Measurements from ENCODE around the gene CDC123.
"Not testable (repeated sequence)": the region's sequence is repeated elsewhere in the genome, so short reads cannot be mapped to it uniquely, and the experiment has no call there.

The CDC123 gene

DNA sequence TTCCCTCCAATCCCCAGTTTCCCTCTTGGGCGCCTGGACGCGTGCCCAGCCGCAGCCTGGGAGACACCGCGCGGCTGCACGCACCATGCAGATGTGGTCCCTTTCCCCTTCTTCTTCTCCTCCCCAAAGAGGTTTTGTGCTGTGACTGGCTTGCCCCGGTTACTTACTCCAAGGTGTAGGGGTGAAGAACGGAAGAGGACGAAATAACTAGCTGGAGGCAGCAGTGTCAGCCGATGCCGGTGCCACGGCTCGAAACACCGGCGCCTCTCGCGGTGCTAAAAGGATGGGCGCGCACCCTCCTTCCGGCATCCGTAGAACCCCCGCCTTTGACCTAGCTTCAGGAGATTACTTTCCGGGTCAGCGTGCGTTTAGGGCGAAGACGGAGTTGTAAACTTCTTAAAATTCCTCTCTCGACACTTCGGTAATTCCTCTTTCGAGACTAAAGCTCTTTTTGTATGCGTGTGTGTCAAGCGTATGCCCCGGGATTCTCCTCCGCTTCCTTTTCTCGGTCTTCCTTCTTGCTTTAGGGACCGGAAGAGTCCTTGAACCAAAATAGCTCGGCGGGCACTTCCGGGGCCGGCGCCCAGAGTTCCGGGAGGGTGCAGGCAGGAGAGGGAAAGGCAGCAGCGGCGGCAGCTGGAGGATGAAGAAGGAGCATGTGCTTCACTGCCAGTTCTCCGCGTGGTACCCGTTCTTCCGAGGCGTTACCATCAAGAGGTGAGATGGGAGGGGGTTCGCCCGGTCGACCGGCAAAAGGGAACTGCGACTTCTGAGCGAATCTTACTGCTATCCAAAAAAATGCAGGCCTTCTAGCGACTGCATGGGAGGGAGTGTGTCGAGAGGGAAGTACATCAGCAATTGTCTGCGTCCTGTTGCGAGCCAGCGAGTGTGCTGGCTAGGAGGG, at the start of gene CDC123, which contains the start of gene NUDT5:
Gene CDC123 (plus strand): TSS at position 586 of the 904 bp plus-strand sequence. CDS start 58 bp downstream, at position 644.
Gene NUDT5 (minus strand): TSS at position 289 of the 904 bp plus-strand sequence. CDS start 9,600 bp downstream, outside the sequence.
- peak; percentile 91 to 93 (median 91) for DNase-seq

DNA sequence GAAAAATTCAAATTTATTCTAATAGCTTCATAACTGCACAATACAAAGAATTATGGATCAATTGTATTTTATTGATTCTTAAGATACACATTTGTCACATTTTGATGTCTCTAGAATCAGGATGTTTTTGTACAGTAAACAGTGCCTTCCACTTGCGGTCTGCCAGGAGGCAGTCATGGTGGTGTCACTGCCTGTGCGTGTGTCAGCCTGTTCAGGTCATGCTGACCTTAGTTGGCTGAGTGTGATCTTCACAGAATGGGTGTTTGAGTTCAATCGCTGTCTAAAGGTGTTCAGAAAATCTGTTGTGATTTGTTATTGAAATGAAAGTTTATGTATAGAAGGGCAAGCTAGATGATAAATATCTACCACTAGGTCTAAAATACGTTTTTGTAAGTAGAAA, 45.8 kb upstream of the CDC123 start:
- no peak for DNase-seq

DNA sequence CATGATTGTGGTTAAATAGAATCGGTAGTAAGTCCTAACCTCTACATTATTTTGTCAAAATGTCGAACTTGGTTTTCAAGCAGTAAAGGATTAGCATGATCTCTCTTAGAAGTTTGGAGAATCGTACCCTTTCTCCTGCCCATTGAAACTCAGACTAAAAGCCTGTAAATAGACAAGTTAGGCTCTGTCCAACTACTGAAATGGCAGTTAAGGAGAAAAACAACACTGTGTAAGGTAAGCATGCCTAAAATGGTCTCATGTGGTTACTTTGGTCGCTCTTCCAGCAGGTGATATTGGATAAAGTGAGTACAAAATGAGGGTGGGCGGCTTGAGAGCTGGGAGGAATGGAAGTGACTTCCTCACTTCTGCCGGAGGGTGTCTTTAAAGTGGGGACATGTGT, 41.5 kb upstream of the CDC123 start:
- DNase-seq: no peak

DNA sequence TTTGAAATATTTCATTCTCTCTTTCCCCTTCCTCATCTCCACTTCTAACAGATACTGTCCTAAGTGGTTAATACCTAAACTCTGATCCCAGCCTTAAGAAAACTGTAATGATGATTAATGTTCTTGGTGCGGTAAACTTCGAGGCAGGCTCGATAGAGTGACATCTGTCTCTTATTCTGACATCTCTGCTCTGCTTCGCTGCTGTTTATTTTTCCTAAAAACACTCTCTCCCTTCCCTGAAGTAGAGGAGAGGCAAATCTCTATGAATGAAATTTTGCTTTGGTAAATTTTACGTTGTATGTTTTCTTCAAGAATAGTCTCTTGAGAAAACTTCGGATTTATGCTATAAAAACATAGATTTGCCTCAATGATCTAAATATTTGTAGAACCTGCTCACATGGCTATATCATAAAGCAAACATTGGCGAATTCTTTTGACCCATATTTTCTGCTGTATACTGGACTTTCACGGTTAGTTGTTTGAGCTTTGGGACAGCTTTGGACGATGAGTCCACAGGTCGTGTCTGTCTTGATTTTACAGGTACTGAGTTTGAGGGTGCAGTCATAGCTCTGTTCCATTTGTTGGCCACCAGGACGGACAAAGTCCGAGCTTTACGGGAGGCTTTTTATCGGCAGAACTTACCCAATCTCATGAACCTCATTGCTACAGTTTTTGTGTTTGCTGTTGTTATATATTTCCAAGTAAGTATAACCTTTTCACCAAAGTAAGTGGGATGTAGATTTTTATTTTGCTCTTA, 39.4 kb upstream of the CDC123 start:
- no peak for DNase-seq

GRCh38 chr10:12158111-12158510, 37.9 kb upstream of the CDC123 start:
- peak; percentile 28 to 79 (median 76) for DNase-seq

DNA sequence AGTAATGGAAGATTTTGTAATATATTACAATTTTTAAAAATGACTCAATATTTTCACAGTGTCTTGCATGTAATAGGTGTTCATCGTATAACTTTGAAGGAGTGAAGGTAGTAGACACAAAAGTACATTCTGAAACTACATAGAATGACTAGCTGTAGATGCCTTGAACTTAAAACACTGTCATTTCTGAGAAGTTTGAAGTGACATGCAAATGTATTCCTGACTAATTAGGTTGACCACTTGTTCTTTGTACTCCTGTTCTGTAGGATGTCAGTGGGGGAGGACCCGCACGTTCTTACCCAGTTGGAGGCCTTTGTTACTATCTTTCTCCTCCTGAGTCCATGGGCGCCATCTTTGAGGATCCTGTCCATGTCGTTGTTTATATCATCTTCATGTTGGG, 35.3 kb upstream of the CDC123 start:
- DNase-seq: no peak

- no peak for DNase-seq
Measured at GRCh38 chr10:12162927-12163326, 33.1 kb upstream of the CDC123 start.

DNA sequence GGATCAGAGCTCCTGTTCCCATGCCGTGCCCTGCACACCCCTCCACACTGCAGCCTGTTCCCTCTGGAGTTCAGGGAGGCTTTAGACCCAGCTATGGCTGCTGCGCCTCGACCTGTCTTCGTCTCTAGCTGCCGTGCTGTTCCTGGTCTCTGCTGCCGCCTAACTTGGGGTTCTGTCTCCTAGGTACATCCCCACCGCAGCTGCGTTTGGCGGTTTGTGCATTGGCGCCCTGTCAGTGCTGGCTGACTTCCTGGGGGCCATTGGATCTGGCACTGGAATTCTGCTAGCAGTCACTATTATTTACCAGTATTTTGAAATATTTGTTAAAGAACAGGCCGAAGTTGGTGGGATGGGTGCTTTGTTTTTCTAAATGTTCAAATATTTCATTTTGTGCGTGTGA, 31.9 kb upstream of the CDC123 start:
- no peak for DNase-seq

- no peak for DNase-seq
Measured at GRCh38 chr10:12165036-12165435, 31.0 kb upstream of the CDC123 start.

DNA sequence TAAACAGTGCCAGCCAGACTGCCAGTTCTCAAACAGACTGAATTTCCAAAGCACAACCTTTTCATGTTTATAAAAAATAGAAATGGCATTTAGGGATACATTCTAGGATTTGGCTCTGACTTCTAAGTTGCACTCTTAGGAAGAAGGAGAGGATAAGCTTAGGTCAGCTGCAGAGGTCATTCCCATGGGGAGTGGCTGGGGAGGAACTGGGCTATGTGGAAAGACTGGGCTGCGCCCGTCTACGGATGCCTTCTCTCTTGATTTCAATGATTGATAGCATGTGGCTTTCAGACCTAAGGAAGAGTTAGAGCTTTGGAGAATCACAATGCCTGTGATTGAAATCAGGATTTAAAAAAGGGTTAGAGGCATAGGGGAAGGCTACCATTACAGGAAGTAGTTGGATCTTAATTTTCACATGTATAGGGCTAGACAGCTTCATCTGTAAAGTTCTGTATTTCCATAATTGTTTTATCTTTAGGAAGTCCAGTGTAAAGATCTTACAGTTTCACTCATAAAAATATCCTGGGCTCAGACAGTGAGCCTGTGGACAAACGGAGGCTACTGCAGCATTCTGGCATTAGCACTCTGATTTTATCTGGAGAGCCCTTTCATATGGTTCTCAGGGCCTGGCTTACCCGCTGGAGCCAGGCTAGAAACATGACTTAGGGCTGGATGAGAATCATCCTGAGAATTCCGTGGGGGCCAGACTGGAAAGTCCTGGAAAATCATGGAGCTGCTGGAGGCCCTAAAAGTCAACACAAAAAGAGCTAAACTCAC, 29.8 kb upstream of the CDC123 start:
- DNase-seq: no peak

DNA sequence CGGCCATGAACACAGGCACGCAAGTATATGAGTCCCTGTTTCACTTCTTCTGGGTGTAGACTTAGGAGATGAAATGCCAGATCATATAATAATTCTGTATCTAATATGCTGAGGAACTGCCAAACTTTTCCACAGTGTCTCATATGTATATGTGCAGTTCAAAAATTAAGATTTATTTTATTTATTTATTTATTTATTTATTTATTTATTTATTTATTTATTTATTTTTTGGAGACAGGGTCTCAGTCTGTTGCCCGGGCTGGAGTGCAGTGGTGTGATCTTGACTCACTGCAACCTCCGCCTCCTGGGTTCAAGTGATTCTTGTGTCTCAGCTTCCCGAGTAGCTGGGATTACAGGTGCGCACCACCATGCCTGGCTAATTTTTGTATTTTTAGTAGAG, 24.5 kb upstream of the CDC123 start:
- DNase-seq: not testable (repeated sequence)

GRCh38 chr10:12177642-12178041, 18.3 kb upstream of the CDC123 start:
- DNase-seq: no peak

- DNase-seq: peak; percentile 35 to 40 (median 39)
Measured at GRCh38 chr10:12179606-12180170, 16.3 kb upstream of the CDC123 start.

- no peak for DNase-seq
Measured at GRCh38 chr10:12180221-12180974, 15.6 kb upstream of the CDC123 start.

- peak; percentile 75 to 85 (median 82) for DNase-seq
Measured at GRCh38 chr10:12181065-12181775, 14.8 kb upstream of the CDC123 start.

- DNase-seq: no peak
Measured at GRCh38 chr10:12184165-12184564, 11.8 kb upstream of the CDC123 start.

- peak in 1 of 3 donors; percentile 26 for DNase-seq
Measured at GRCh38 chr10:12186323-12186722, 9.7 kb upstream of the CDC123 start.

- DNase-seq: peak; percentile 25 to 53 (median 50)
Measured at GRCh38 chr10:12187321-12187905, 8.6 kb upstream of the CDC123 start.

DNA sequence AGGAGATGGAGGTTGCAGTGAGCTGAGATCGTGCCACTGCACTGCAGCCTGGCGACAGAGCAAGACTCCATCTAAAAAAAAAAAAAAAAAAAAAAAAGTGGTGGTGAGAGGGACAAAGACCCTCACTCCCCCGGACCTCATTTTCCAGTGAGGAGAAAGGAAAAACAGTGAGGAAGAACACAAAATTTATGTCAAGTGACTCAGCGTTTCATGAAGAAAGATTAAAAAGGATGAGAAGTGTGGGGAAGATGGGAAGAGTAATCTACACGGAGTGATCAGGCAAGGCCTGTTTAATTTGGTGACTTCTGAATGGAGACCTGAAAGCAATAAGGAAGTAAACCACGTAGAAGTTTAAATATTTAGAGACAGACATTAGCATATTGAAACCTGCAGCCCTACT, 7.3 kb upstream of the CDC123 start:
- no peak for DNase-seq

DNA sequence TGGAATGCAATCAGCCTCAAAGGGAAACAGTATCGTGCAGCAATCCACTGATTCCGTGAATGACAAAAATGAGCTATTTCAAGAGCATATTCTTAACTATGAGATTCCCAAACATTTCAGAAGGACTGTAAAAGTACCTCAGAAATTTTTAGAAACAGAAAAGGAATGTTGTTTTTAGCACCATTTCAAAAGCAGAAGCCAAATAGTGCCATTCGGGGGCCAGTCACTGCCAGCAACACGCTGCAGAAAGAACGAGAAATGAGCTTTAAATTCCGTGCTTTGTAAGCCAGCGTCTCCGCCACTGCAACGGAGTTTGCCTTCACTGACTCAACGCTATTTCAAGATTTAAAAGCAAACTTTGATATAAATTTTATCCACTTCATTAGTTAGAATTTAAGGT, 6.6 kb upstream of the CDC123 start:
- DNase-seq: no peak

DNA sequence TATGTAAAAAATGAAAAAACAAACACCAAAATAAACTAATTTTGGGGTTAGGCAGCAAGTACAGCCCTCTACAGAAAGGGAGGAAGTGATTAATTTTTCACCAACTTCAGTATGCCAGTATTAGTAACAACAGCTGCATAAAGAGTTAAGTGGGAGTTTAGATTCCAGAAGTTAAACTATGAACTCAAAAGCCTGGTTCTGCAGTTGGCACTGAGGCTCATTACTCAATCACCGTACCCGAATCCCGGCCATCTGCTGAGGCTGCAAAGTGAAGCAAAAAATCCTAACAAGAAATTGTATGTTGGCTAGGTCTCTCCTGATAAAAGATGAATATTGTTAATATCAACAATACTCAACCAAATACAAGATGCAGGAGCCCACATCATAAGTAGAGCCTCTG, 4.3 kb upstream of the CDC123 start:
- peak; percentile 24 to 50 (median 26) for DNase-seq

Data from suppressor macrophage treated with lipopolysaccharide for 1 hour (primary cell).